ENCODE data around the gene BRD4. TPM values are rescaled to one million over a fixed set of nuclear protein-coding genes. Genes with fewer than 3 reads are reported as not detected.
A peak's percentile ranks its signal among the peaks of the same experiment; 100 is the strongest.

Gene BRD4
- total RNA-seq, 1 experiment from 2014 or later = 144 TPM

DNA sequence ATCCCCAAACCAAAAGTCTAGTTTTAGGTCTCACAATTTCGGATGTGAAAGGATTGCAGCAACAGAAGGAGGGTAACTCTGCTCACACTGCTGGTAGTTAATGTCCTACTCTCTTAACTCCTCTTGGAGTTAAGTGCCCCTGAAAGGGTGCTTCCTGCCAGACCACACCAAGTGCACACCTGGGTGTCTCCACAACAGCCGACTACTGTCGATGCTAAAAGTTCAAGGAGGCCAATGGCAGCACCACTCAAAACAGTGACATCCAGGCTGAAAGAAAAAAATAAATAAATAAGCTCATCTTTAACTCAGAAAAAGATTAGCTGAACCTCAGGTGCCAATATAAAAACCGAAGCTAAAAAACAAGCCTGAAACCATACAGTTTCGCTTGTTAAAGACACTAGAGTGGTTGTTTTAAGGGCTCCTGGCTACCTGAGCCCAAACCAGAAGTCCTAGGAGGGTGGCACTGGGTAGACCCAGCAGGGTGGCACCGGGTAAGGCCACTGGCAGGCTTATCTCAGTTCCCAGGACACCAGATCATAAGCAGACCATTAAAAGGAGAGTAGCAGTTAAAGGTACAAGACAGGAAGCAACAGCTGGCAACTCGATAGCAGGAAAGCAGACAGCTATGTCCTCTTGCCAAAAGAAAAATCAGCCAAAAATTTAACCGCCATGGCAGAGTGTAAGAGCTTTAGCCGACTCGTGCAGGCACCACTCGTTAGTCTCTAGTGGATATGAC lies 39.3 kb downstream of the BRD4 start:
- TF ChIP-seq, protein P1, sequence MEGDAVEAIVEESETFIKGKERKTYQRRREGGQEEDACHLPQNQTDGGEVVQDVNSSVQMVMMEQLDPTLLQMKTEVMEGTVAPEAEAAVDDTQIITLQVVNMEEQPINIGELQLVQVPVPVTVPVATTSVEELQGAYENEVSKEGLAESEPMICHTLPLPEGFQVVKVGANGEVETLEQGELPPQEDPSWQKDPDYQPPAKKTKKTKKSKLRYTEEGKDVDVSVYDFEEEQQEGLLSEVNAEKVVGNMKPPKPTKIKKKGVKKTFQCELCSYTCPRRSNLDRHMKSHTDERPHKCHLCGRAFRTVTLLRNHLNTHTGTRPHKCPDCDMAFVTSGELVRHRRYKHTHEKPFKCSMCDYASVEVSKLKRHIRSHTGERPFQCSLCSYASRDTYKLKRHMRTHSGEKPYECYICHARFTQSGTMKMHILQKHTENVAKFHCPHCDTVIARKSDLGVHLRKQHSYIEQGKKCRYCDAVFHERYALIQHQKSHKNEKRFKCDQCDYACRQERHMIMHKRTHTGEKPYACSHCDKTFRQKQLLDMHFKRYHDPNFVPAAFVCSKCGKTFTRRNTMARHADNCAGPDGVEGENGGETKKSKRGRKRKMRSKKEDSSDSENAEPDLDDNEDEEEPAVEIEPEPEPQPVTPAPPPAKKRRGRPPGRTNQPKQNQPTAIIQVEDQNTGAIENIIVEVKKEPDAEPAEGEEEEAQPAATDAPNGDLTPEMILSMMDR (conservative IDR thresholded peaks at IDR 0.05) = no peak
- Histone ChIP-seq H4K20me1 (ENCODE audit: control insufficient read depth, insufficient read depth, insufficient read length) (peaks cover 5% of the 10 kb centered on the region), H3K4ac (ENCODE audit: low read depth, low read length) (no peak overlapping the region), H4K8ac (replicated peaks; ENCODE audit: insufficient read length, low read depth, low read length) (no peak overlapping the region), H2BK20ac (ENCODE audit: low read depth, low read length, poor library complexity, severe bottlenecking) (no peak overlapping the region), H3K27ac (ENCODE audit: insufficient read length, low read depth, low read length) (no peak overlapping the region), H2BK5ac (ENCODE audit: insufficient read length, low read length) (no peak overlapping the region), H2AFZ (ENCODE audit: low read length) (no peak overlapping the region), H3K27me3 (ENCODE audit: insufficient read depth, low read length) (no peaks in the 10 kb centered on the region), H4K91ac (ENCODE audit: insufficient read length, low read depth, low read length) (no peak overlapping the region), H2BK120ac (ENCODE audit: low read depth, low read length, poor library complexity, severe bottlenecking) (no peak overlapping the region), H3K23ac (ENCODE audit: insufficient read length, low read depth, low read length) (no peak overlapping the region), H3K9ac (ENCODE audit: extremely low read depth, insufficient read length, low read length) (no peak overlapping the region), H3K14ac (ENCODE audit: insufficient read depth, low read length) (no peak overlapping the region), H3K4me2 (ENCODE audit: insufficient read depth, insufficient read length, low read length) (no peak overlapping the region), H2BK12ac (ENCODE audit: insufficient read length, low read depth, low read length) (no peak overlapping the region), H3K4me1 (ENCODE audit: insufficient read depth, low read length) (peaks cover 26% of the 10 kb centered on the region), H4K5ac (ENCODE audit: insufficient read length, low read depth, low read length) (no peak overlapping the region), H3K79me1 (ENCODE audit: insufficient read depth, low read depth, low read length, poor library complexity, severe bottlenecking) (peaks cover 7% of the 10 kb centered on the region), H3T11ph (ENCODE audit: low read length) (no peak overlapping the region), H3K56ac (ENCODE audit: insufficient read length, low read depth, low read length) (no peak overlapping the region), H3K9me3 (ENCODE audit: control insufficient read depth, low read depth, low read length) (no peaks in the 10 kb centered on the region), H3K79me2 (ENCODE audit: insufficient read depth, low read length) (peaks cover 89% of the 10 kb centered on the region), H2AK5ac (ENCODE audit: insufficient read length, low read length) (no peak overlapping the region), H2BK15ac (ENCODE audit: low read depth, low read length) (no peak overlapping the region), H3K18ac (ENCODE audit: insufficient read length, low read depth, low read length) (no peak overlapping the region), H3K23me2 (ENCODE audit: insufficient read length, low read depth, low read length, poor library complexity, severe bottlenecking) (no peaks in the 10 kb centered on the region)
- peaks cover 0 to 2% of the 10 kb centered on the region in 2 experiments; a peak in 1 of 5 replicates for H3K9me3 Mint-ChIP-seq
- peaks cover 81 to 83% of the 10 kb centered on the region in 2 experiments for H3K4me1 Mint-ChIP-seq
- WGBS (ENCODE audit: extremely low coverage, insufficient read length, low lambda C conversion rate) = no CpG with 5 or more reads among the region's 11 CpGs
- H3K27me3 Mint-ChIP-seq (ENCODE audit: low read depth) = no peaks in the 10 kb centered on the region
- no peak for DNase-seq
- peak overlapping the region in 1 of 3 experiments; percentile 69; a peak in 4 of 7 replicates for H3K27ac Mint-ChIP-seq
- H3K36me3 Mint-ChIP-seq (ENCODE audit: insufficient read depth in 1 of 3, low read depth in 3 of 3) = peaks cover 6 to 12% (median 11%) of the 10 kb centered on the region in 3 experiments; a peak in 6 of 7 replicates
- no peak overlapping the region; a peak in 1 of 5 replicates for H3K4me3 Mint-ChIP-seq
